ENCODE results near the gene SH2B2. TPM values are rescaled to one million over a fixed set of nuclear protein-coding genes. Genes with fewer than 3 reads are reported as not detected.
A peak's percentile ranks its signal among the peaks of the same experiment; 100 is the strongest.

Gene SH2B2
- total and polyA plus RNA-seq, 7 donors: 13.1 to 36.3 (median 27.3) TPM

GRCh38 chr7:102320181-102320580, 33.5 kb downstream of the SH2B2 start:
- no peak overlapping the region for H3K27ac ChIP-seq
- ATAC-seq (no peak), DNase-seq (no peak)
- H3K4me1 ChIP-seq: no peaks in the 10 kb centered on the region
- H3K9me3 ChIP-seq: no peaks in the 10 kb centered on the region
- intact Hi-C loops (cut with DNase I): no loop called here
- H3K4me3 ChIP-seq: no peak overlapping the region
- no peaks in the 10 kb centered on the region for H3K27me3 ChIP-seq (ENCODE audit: insufficient read depth in 3 of 3, low read length in 2 of 3)
- WGBS, 3 donors: 92 to 95% (median 94%) methylated on average over 13 to 14 of the region's 14 CpGs
- peaks cover 0 to 32% of the 10 kb centered on the region in 2 donors for H3K36me3 ChIP-seq (ENCODE audit: insufficient read depth in 1 of 2, low read depth in 1 of 2)
- no peak for TF ChIP-seq CTCF (IDR thresholded peaks at IDR 0.05)

- DNase-seq: no peak
- WGBS, 3 donors: 79 to 88% (median 87%) methylated on average over 30 to 37 of the region's 37 CpGs
- intact Hi-C loops (cut with DNase I): no loop called here
- no peak for TF ChIP-seq CTCF (IDR thresholded peaks at IDR 0.05)
- H3K4me3 ChIP-seq: no peak overlapping the region
- no peak overlapping the region for H3K27ac ChIP-seq
- no peaks in the 10 kb centered on the region for H3K27me3 ChIP-seq (ENCODE audit: insufficient read depth in 3 of 3, low read length in 2 of 3)
- H3K4me1 ChIP-seq: no peaks in the 10 kb centered on the region
- H3K36me3 ChIP-seq (ENCODE audit: insufficient read depth in 1 of 2, low read depth in 1 of 2): peaks cover 0 to 30% of the 10 kb centered on the region in 2 donors
- H3K9me3 ChIP-seq: no peaks in the 10 kb centered on the region
- ATAC-seq: no peak
Observed at GRCh38 chr7:102320601-102321350, 34.1 kb downstream of the SH2B2 start.

- H3K9me3 ChIP-seq: no peaks in the 10 kb centered on the region
- no peak overlapping the region for H3K4me3 ChIP-seq
- intact Hi-C loops (cut with DNase I): no loop called here
- no peaks in the 10 kb centered on the region for H3K4me1 ChIP-seq
- peaks cover 0 to 30% of the 10 kb centered on the region in 2 donors for H3K36me3 ChIP-seq (ENCODE audit: insufficient read depth in 1 of 2, low read depth in 1 of 2)
- DNase-seq (no peak), ATAC-seq (no peak)
- 58 to 62% (median 61%) methylated on average over 47 to 73 of the region's 73 CpGs for WGBS, 3 donors
- no peak overlapping the region for H3K27ac ChIP-seq
- no peaks in the 10 kb centered on the region for H3K27me3 ChIP-seq (ENCODE audit: insufficient read depth in 3 of 3, low read length in 2 of 3)
- TF ChIP-seq CTCF (IDR thresholded peaks at IDR 0.05): no peak
Observed at GRCh38 chr7:102321351-102322201, 34.9 kb downstream of the SH2B2 start.

GRCh38 chr7:102322202-102322715, 35.6 kb downstream of the SH2B2 start:
- ATAC-seq (peak in 2 of 4 donors; percentile 15 to 24), DNase-seq (no peak)
- Histone ChIP-seq H3K27ac (no peak overlapping the region), H3K27me3 (ENCODE audit: insufficient read depth in 3 of 3, low read length in 2 of 3) (no peaks in the 10 kb centered on the region), H3K9me3 (no peaks in the 10 kb centered on the region), H3K36me3 (ENCODE audit: insufficient read depth in 1 of 2, low read depth in 1 of 2) (peaks cover 0 to 28% of the 10 kb centered on the region in 2 donors), H3K4me1 (no peaks in the 10 kb centered on the region), H3K4me3 (no peak overlapping the region)
- intact Hi-C loops (cut with DNase I): no loop called here
- no peak for TF ChIP-seq CTCF (IDR thresholded peaks at IDR 0.05)
- WGBS, 3 donors: 69 to 76% (median 73%) methylated on average over 4 to 8 of the region's 8 CpGs

All from psoas muscle (tissue), 8 donors.